GM19025 (cell line): Measurements from ENCODE around the gene CRYZL1.

Experiments used
- ATAC-seq: cut with Tn5 transposase; IDR thresholded peaks from one replicate; pipeline ENCODE4 v1.9.1; 2021; ENCODE audit warnings: mild to moderate bottlenecking, low read depth, moderate library complexity; ENCODE audit not compliant: unreplicated experiment

Gene CRYZL1

DNA sequence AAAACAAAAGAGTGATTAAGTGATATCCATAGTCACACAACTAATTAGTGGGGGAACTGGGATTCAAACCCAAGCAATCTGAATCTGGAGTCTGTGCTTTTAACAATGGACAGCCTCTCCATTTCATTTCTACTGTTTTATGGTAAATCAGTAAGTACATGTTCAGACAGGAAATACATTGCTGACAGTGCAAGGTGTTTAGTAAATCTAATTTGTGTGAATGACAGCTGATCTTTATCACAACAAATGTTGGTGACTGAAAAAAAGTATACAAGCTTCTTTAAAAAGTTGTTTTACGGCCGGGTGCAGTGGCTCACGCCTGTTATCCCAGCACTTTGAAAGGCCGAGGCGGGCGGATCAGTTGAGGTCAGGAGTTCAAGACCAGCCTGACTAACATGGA, 73.6 kb downstream of the CRYZL1 start:
- ATAC-seq: no peak

DNA sequence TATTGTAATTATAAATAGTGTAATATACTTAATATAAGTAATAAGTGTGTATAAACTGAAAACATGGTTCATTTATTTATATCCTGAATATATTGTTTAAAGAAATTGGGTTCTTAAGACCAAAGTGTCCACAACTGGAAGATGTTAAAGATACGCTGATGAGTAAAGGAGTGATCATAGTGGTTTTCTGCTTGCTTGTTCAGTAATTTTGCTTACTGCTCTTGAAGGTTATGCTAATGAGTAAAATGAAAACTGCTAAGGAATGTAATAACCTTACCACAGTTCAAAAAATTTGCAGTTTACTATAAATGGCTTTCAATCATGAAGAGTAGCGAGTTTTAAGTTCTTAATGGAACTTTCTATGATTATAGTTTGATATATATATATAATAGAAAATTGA, 75.0 kb downstream of the CRYZL1 start:
- no peak for ATAC-seq

DNA sequence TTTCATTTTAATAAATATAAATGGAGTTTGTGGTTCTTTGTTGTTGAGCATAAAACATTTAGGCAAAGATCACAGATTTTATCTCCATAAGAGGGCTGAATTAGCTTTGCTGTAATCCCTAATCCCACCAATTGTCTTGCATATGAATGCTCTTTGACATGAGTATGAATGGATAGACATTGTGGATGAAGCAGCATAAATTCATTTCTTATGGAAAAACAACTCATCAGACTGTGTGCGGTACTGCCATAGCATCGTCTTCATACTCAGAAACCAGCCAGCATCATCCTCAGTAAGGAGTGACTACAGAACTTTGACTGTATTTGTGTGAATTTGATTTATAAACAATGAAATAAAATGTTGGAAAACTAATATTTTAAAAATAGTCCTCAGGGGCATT, 79.2 kb downstream of the CRYZL1 start:
- ATAC-seq: no peak

DNA sequence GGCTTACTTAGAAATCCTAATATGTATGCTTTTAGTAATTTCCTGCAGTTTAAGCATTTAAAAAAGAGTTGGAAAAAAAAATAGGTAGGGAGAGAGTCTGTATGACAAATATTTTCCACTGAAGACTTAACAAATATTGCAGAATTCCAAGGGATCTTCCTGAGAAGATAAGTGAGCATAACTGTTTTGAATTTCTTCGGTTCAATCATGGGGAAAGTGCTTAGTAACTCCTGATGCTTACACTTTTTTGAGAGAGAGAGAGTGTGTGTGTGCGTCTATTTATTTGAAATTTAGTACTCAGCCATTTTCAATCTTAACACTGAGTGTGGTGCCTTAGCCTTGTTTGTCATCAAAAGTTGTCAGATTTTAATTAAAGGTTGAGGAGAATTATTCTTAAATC, 80.2 kb downstream of the CRYZL1 start:
- no peak for ATAC-seq

DNA sequence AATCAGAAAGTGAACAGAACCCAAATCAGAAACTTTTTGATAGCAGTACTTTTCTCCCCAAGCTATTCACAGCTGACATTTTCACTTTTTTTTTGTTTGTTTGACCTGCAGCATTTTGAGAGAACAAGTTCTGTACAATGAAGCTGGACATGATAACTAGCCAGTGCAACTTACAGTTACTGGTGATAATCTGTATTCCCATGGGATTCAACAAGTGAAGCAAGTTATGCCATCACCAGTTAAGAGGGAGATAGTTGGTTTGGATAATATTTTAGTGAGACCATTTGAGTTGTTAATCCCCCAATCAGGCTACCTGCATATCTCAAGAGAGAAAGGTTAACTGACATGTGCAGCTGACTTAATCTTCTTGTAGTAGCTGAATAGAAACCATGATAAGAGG, 80.6 kb downstream of the CRYZL1 start:
- ATAC-seq: no peak

- no peak for ATAC-seq
Measured at GRCh38 chr21:33559813-33560212, 81.7 kb downstream of the CRYZL1 start.

- no peak for ATAC-seq
Measured at GRCh38 chr21:33558777-33559421, 82.6 kb downstream of the CRYZL1 start.

GRCh38 chr21:33557447-33557846, 84.1 kb downstream of the CRYZL1 start:
- ATAC-seq: no peak

DNA sequence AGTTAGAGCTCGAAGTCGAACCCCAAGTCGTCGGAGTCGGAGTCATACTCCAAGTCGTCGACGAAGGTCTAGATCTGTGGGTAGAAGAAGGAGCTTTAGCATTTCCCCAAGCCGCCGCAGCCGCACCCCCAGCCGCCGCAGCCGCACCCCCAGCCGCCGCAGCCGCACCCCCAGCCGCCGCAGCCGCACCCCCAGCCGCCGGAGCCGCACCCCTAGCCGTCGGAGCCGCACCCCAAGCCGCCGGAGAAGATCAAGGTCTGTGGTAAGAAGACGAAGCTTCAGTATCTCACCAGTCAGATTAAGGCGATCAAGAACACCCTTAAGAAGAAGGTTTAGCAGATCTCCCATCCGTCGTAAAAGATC, 86.6 kb downstream of the CRYZL1 start:
- ATAC-seq: no peak

DNA sequence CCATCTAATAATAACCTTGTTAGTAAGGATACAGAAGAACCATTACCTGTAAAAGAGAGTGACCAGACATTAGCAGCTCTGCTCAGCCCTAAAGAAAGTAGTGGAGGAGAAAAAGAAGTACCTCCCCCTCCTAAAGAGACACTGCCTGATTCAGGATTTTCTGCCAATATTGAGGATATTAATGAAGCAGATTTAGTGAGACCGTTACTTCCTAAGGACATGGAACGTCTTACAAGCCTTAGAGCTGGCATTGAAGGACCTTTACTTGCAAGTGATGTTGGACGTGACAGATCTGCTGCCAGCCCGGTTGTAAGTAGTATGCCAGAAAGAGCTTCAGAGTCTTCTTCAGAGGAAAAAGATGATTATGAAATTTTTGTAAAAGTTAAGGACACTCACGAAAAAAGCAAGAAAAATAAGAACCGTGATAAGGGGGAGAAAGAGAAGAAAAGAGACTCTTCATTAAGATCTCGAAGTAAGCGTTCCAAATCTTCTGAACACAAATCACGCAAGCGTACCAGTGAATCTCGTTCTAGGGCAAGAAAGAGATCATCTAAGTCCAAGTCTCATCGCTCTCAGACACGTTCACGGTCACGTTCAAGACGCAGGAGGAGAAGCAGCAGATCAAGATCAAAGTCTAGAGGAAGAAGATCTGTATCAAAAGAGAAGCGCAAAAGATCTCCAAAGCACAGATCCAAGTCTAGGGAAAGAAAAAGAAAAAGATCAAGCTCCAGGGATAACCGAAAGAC, 87.1 kb downstream of the CRYZL1 start:
- no peak for ATAC-seq

GRCh38 chr21:33552999-33553598, 88.4 kb downstream of the CRYZL1 start:
- ATAC-seq: no peak

DNA sequence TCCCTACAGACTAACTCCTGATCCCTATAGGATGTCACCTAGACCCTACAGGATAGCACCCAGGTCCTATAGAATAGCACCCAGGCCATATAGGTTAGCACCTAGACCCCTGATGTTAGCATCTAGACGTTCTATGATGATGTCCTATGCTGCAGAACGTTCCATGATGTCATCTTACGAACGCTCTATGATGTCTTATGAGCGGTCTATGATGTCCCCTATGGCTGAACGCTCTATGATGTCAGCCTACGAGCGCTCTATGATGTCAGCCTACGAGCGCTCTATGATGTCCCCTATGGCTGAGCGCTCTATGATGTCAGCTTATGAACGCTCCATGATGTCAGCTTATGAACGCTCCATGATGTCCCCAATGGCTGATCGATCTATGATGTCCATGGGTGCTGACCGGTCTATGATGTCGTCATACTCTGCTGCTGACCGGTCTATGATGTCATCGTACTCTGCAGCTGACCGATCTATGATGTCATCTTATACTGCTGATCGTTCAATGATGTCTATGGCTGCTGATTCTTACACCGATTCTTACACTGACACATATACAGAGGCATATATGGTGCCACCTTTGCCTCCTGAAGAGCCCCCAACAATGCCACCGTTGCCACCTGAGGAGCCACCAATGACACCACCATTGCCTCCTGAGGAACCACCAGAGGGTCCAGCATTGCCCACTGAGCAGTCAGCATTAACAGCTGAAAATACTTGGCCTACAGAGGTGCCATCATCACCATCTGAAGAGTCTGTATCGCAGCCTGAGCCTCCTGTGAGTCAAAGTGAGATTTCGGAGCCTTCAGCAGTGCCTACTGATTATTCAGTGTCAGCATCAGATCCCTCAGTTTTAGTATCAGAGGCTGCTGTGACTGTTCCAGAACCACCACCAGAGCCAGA, 89.2 kb downstream of the CRYZL1 start:
- no peak for ATAC-seq

GRCh38 chr21:33551664-33552063, 89.9 kb downstream of the CRYZL1 start:
- ATAC-seq: no peak

GRCh38 chr21:33550772-33551660, 90.5 kb downstream of the CRYZL1 start:
- no peak for ATAC-seq

DNA sequence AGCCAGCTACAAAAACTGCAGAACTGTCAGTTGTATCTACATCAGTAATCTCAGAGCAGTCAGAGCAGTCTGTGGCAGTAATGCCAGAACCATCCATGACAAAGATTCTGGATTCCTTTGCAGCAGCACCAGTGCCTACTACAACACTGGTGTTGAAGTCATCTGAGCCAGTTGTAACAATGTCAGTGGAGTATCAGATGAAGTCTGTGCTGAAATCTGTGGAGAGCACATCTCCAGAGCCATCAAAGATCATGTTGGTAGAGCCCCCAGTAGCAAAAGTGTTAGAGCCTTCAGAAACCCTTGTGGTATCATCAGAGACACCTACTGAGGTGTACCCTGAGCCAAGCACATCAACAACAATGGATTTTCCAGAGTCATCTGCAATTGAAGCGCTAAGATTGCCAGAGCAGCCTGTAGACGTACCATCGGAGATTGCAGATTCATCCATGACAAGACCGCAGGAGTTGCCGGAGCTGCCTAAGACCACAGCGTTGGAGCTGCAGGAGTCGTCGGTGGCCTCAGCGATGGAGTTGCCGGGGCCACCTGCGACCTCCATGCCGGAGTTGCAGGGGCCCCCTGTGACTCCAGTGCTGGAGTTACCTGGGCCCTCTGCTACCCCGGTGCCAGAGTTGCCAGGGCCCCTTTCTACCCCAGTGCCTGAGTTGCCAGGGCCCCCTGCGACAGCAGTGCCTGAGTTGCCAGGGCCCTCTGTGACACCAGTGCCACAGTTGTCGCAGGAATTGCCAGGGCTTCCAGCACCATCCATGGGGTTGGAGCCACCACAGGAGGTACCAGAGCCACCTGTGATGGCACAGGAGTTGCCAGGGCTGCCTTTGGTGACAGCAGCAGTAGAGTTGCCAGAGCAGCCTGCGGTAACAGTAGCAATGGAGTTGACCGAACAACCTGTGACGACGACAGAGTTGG, 91.4 kb downstream of the CRYZL1 start:
- no peak for ATAC-seq

- ATAC-seq: no peak
Measured at GRCh38 chr21:33546086-33546485, 95.5 kb downstream of the CRYZL1 start.

DNA sequence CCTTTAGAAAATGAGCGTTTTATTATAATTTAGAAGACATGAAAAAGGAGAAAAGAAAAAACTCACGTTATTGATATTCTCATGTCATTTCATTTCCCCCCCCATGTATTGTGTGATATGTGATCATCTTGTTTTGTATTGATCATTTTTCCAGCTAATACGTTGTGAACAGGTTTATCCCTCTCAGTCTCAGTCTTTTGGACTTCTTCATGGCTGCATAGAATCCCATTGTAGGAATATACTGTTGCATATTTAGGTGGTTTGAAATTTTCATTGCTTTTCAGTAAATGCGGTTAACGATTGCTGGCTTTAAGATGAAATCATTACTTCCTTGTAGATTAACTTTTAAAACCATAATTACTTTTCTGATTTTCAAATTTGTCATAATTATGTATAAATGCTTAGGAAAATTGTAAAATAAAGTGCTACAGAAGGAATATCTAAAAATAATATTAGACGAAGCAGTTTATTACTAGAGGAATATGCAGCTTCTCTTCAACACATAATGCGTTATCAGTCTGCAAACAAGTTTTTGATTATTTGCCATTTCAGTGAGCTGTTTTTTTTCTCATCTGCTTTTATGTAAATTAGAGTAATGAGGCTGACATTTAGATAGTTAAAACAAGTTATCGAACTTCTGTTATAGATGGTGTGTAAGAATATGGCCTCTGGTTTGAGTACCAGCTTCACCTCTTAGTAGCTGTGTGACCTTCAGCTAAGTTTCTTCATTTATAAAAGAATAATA, 96.9 kb downstream of the CRYZL1 start:
- no peak for ATAC-seq

DNA sequence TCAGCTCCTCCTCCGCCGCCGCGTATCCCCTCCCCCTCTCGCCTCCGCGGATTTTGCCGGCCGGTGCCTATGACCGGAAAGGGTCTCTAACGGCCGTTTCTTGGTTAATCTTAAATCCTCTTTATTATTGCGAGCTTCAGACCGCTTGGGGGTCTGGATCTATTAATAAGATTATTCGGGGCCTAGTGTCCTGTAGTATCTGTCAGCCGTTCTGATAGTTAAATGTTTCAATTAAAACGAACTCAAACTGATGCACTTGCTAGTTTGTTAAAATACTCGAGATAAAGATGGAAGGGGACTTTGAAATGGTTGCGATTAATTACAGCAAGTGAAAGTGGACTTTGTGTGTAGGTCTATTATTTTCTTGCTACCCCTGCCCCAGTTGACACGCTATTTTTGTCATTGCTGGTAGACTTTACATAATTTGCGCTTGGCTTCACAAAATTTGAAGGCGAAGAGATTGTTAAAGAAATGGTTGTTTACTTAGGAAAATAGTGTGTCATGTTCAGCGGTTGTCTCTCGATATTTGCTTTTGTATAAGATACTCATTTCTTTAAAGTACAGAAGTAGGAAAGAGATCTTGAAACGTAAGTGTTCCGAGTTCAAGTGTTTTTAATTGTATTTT, 97.9 kb downstream of the CRYZL1 start:
- no peak for ATAC-seq
